NCI-H2196 treated with DMSO at 0.1 percent for 48 hours (cell line): ENCODE measurements around the gene HPCAL4.

Source experiments
- DNase-seq: peaks from one replicate; lab custom pipeline; 2025; ENCODE audit not compliant: unreplicated experiment; lab: John Stamatoyannopoulos, UW

Gene HPCAL4

GRCh38 chr1:39691383-39692151 is at the start of gene HPCAL4:
TSS of gene HPCAL4 (minus strand) at chr1:39691433. CDS start at chr1:39684603, 6,830 bp downstream.
- DNase-seq = peak; percentile 91

- peak; percentile 83 for DNase-seq
Measured at GRCh38 chr1:39738622-39739366, 47.6 kb upstream of the HPCAL4 start, which contains the start of gene PPIE. TSS of gene PPIE (plus strand) at chr1:39738882. CDS start at chr1:39738901, 19 bp downstream.

DNA sequence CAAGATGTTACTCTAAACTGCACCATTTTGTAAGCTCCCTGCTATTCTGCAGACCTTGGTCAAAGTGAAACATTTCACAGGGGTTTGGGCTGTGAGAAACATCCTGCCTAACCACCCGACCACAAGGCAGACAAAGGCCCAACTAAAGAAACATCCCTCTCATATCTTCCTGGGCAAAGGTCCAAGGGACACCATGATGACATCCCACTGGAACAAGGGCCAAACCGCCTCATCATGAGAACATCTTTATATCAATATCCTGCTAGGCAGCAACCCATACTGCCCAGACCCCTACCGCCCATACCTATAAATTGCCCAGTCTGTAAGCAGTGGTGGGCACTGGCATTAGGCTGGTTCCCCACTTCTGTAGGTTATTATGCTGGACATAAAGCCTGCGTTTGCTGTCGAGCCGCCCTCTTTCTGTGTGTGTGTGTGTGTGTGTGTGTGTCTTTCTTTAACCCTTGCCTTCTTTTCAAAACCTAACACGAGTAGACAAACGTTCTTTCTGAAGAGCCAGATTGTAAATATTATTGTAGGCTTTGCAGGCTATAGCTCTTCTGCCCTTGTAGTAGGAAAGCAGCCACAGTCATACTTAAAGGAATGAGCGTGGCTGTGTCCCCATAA is 46.4 kb upstream of the HPCAL4 start:
- no peak for DNase-seq

DNA sequence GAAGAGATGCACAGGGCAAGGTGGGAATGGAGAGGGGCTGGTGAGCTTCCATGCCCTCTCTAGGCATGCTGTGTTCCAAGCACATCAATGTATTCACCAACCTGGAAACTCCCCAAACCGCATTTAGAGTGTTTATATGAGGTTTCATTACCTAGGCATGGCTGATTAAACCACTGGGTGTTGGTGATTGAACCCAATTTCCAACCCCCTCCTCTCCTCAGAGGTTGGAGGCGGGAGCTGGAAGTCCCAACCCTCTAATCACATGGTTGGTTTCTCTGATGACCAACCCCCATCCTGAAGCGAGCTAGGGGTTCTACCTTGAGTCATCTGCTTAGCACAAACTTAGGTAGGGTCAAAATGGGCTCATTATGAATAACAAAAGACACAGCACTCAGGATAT is 44.5 kb upstream of the HPCAL4 start:
- no peak for DNase-seq

DNA sequence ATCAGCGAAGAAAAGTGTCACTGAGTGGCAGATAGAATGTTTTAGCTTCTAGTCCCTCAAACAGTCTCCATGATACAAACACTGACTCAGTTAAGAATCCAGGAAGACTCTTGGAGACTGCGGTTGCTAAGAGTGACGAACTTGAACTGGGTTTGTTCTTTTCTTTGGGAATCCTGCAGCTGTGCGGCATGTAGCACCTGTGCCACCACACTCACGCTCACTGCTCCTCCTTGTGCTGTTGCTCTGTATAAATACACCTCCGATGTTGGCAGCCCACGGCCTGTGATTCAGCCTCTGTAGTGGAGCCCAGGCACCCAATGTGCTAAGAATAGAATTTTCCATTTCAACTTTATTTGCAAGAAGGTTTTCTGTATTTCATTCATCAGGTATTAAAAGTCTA is 41.9 kb upstream of the HPCAL4 start:
- no peak for DNase-seq

DNA sequence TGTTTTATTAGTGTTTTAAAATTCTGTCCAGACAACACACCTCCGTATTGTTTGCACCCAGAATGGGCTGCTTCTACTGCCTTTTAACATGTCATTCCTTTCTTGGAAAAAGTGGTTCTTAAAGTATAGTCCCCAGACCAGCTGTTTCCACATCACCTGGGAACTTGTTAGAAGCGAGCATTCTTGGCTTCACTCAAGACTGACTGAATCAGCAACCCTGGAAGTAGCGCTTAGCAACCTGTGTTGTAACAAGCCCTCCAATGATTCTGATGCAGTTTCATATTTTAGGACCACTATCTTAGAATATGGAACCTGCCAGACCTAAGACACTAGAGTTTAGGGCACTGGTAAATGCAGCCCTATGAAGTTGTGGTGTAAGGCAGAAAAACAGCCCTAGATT is 41.5 kb upstream of the HPCAL4 start:
- DNase-seq = no peak

GRCh38 chr1:39729842-39730241 is 38.6 kb upstream of the HPCAL4 start:
- no peak for DNase-seq

- no peak for DNase-seq
Measured at GRCh38 chr1:39729030-39729429, 37.8 kb upstream of the HPCAL4 start.

DNA sequence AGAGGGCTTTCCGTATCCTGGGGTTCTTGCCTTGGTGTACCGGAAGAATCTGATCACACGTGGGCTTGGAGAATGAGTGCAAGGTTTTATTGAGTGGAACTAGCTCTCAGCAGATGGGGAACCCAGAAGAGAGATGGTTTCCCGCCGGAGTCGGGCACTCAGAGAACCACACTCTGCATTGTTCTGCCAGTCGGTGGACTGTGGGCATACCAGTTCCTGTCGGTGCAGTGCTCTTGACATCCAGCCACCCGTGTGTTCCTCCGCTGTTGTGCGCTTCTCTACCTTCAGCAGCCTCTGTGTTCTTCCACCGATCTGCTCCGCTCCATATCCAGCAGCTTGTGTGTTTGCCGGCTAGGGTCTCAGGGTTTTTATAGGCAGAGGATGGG is 36.7 kb upstream of the HPCAL4 start:
- no peak for DNase-seq

GRCh38 chr1:39727221-39727931 is 36.1 kb upstream of the HPCAL4 start:
- no peak for DNase-seq

GRCh38 chr1:39726600-39726999 is 35.4 kb upstream of the HPCAL4 start:
- DNase-seq = no peak

DNA sequence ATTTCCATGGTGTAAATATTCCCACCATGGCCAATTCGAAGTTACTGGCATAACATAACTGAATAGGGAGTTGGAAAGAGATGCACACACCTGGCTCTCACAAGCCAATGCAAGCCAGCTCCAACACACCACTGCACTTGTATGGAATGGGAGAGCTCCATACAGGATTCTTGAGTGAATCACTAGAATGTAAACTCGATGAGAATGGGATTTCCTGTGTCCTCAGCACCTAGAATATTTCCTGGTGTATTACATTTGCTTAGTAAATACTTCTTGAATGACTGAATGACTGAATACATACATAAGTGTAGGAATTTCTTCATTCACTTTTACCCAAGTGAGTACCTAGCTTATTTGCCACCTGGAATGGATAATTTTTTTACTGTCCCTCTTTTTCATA is 31.3 kb upstream of the HPCAL4 start:
- no peak for DNase-seq

DNA sequence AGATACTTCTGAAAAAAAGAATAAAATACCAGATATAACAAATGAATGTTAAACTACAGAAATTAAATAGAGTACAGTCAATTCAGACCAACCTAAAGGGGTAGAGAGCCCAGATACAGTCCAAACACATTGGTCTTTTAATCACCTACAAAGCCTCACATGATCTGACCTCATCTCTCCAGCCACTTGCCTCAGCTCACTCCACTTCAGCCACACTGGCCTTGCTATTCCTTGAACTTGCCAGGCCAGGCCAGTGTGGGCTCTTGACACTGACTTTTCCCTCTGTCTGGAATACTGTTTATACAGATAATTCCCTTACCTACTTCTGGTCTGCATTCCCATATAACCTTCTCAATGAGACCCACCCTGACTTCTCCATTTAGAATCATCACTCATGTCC is 30.4 kb upstream of the HPCAL4 start:
- no peak for DNase-seq

GRCh38 chr1:39720094-39720999 is 29.1 kb upstream of the HPCAL4 start:
- DNase-seq = peak; percentile 73

DNA sequence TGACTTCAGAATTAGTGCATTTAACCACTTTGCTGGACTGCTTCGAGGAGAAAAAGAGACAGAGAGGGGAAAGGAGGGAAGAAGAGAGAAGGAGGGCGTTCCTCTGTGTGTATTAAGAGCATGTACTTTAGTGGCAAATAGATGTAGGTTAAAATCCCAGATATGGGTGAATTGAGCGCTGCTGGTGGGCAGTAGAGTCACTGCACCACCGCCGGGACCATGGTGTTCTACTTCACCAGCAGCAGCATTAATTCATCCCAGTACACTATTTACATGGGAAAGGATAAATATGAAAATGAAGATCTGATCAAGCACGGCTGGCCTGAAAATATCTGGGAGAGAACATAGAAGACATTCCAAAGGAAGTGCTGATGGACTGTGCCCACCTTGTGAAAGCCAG is 26.6 kb upstream of the HPCAL4 start:
- DNase-seq = no peak

DNA sequence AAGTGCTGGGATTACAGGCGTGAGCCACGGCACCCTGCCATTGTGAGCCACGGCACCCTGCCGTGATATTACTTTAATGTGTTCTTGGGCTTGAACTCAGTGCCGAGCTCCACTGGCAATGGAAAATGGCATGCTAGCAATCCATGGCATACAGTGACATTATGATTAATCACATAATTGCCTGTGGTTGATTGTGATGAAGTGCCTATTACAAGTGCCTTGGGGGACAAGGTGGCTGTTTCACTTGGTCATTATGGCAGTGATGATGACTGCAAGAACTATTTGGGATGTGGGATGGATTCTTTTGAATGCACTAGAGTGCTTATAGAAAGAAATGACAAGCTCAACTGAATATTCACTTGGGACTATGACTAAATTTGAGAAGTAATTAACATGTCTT is 22.3 kb upstream of the HPCAL4 start:
- DNase-seq = no peak

GRCh38 chr1:39711966-39712340 is 20.7 kb upstream of the HPCAL4 start:
- DNase-seq = no peak

DNA sequence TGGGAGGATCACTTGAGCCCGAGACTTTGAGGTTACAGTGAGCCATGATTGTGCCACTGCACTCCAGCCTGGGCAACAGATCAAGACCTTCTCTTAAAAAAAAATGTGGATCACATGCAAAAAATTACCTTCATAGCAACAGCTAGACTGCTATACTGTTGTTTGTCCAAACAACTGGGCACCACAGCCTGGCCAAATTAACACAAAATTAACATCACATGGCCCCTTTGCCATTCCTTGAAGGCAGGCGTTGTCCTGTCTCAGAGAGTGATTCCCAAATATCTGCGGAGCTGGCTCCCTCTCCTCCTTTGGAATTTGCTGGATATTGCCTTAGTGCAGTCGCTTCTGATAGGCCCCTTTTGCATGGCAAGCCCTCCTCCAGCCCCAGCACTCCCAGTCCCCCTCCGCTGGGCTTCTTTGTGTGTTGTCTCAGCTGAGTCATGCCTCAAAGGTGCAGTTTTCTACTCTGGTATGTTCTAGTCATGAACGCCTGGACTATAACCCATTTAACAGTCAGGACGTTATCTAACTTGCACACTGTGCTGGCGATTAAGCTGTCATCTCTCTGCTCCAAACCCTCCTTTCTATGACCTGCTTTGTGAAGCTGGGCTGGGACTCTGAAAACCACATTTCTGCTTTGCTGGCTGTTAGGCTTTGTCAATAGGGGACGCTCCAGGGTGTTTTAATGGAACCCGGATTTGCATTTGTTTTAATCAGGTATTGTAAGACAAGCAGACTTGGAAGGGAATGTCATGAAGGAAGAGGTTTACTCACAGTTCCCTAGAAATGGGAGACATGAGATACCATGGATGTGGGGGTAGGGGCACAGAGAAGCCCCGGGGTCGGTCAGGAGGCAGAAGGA is 20.1 kb upstream of the HPCAL4 start:
- DNase-seq = no peak

GRCh38 chr1:39707506-39707905 is 16.3 kb upstream of the HPCAL4 start:
- no peak for DNase-seq
